HG03439 (cell line): ENCODE results near the gene KLF1.

Experiments used
- ATAC-seq: cut with Tn5 transposase; IDR thresholded peaks from one replicate; pipeline ENCODE4 v1.9.1; 2021; ENCODE audit warnings: mild to moderate bottlenecking, moderate library complexity; ENCODE audit not compliant: unreplicated experiment

The KLF1 gene

GRCh38 chr19:12838886-12839756 lies 47.9 kb downstream of the KLF1 start:
- no peak for ATAC-seq

DNA sequence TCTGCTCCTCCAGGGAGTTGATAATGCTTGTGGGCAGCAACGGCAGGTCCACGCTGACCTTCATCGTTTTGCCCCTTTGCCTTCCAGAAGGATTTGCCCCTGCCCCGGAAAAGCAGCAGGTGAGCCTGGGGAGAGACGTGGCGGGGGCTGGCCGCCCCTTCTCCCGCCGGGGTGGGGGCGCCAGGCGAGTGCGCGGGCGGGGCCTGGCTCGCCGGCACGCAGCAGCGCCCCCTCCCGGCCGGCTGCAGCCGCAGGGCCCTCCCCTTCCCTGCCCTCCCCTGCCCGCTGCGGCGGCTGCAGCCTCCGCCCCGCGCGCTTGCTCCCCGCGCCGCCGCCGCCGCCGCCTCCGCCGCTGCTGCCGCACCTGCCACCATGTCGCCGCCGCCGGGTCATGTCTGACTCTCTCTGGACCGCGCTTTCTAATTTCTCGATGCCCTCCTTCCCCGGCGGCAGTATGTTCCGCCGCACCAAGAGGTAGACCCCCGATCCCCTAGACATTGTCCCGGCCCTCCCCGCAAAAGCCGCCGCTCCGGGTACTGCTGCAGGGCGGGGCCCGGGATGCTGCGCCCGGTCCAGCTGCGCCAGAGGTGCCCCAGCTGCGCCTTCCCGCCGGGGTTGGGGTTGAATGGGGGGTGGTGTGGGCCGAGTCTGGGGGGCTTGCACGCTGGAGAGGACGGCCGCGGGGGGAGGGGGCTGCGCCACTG lies 48.7 kb downstream of the KLF1 start, which contains the start of gene MAST1:
Gene MAST1 (plus strand): TSS at position 334 of the 704 bp plus-strand sequence. CDS start 58 bp downstream, at position 392.
- no peak for ATAC-seq

- ATAC-seq: no peak
Measured at GRCh38 chr19:12837225-12837624, 49.8 kb downstream of the KLF1 start.

GRCh38 chr19:12836529-12836863 lies 50.5 kb downstream of the KLF1 start:
- ATAC-seq: no peak

DNA sequence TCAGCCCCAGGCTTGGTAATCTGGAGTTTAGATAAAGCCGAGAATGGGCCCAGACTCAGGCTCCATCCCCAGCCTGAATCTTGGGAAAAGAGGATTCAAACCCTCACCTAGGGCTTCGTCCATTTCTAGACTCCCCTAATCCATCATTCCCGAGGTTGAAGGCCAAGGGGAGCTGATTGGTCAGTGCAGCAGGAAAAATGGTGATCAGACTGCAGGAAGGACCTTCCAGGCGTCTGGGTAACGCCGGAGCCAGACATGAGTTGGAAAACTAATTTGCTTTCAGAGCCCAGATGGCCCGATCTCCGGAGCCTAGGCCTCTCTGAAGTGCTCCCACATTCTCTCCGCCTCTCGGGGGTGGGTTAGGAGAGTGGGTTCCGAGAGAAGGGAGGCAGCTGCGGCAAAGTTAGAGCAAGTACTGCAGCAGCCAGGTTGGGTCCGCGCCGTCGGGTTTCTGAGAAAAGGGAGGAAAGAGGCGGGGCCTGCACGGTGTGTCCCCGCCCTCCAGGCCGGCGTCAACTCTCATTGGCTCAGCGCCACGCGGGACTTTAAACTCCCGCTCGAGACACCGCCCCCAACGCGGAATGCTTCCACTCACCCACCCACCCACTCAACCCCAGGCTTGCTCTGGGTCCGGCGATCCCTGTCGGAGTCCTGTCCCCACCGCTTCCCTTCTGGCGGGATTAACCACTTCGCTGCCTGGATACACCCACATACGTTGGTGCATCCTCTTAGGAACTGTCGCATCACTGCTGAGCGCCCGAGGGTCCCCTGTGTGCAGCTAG lies 51.8 kb downstream of the KLF1 start:
- no peak for ATAC-seq

DNA sequence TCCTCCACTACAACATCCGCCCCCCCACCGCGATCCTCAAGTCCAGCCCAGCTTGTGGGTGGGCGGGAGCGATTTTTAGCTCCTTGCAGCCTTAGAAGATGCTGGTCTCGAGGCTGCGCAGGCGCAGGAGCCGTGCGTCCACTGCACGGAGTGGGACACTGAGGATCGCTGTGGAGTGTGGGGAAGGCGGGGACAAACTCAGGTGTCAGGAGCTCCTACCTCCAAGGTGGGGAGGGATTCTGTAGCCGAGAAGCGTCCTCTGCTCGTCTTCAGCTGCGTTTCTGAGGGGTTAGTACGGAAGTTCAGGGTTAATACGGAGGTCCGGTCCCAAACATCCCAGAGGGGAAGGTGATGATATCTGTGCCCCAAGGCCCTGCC lies 52.4 kb downstream of the KLF1 start, which contains the start of gene RTBDN:
Gene RTBDN (minus strand): TSS at position 14 of the 378 bp plus-strand sequence. CDS start 4,600 bp downstream, outside the sequence.
- no peak for ATAC-seq
